HTR-8/SVneo (cell line): Measurements from ENCODE around the gene ZNF536.

ENCODE experiments used
- DNase-seq: peaks from one replicate; pipeline ENCODE4 v3.0.0; 2011; ENCODE audit warnings: low spot score, mixed read lengths; ENCODE audit not compliant: insufficient read length
- FAIRE-seq: peaks from 2 replicates; lab custom pipeline; 2011; peaks lifted over from hg19 to GRCh38; lab: Jason Lieb, UNC

ZNF536 gene

DNA sequence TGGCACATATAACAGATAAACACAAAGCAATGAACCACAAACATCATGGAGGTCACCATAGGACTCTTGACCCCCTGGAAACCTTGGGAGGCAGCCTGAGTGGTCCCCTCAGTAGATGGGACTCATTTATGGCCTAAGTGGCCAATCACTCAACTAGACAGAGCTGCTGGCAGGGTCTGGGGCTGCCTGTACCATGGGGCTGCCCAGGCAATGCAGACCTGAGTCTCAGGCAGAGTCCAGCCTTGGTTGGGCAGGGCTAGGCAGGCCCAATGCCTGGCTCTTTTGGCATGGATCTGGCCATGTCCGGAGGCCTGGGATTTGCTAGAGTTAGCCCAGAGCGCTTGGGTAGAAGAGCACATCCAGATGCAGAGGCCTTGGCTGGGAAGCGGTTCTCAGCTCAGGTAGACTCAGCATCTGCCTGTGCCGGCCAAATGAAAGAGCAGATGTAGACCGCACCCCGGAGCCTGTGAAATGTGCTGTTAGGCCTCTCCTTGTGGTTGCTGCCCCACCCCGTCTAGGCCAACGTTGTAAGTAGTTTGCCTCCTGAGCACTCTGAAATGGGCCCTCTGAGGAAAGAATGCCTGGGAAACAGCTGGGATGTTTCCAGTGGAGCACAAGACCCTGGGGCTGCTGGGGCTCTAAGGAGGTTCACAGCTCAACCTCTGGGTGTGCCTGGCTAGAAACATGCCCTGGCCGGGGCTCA, 171.2 kb downstream of the ZNF536 start:
- DNase-seq, result no peak
- no peak for FAIRE-seq

DNA sequence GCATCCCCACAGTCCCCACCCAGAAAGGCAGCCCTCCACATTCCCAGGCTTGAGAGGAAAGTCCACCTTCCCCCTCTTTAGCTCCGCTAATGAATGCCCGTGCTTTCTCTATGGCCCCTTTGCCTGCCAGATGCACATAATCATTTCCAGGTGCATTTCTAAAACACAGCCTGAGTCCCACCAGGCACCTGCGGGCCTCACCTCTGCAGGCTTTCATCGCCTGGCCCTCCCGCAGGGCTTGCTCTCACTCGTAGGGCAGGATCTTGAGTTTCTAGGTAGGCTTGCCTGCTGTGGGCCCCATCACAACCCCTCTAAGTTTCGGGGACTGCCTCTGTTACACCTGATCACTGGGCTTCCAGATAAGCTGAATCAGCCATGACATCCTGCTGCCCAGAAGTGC, 173.6 kb downstream of the ZNF536 start:
- DNase-seq (no peak), FAIRE-seq (no peak)

DNA sequence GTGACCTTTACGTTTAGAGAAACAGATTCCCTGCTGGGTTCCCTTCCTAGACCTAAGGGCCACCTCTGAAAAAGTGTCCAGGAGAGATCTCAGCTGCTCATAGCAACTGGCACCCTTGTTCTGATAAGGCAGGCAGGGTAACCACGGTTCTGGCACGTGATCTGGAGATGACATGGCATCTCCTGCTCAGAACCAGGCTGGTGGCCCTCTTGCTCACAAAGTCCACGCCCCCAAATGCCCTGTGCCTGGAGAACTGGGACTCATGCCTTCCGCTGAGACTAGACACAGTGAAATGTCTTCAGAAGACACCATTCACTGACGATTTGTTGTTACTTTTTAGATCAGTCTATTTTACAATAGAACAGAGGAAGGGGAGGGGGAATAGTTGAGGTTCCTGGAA, 174.1 kb downstream of the ZNF536 start:
- FAIRE-seq, result no peak
- no peak for DNase-seq

DNA sequence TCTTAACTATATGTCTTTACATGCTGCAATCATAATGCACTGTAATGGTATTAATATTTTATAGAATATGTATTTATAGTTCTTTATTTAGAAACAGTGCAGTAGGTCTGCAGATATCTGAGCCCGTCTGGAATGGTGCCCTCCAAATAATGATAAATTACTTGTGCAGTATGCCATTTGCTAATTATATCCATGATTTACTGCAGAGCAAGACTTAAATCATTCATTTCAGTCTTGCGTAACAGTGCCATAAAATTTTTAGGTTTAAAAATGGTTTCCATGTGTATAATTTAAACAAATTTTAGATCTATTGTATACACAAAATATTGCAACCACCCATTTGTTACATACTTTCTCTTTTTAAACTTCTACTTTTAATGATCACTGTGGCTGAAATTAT, 175.1 kb downstream of the ZNF536 start:
- DNase-seq (no peak), FAIRE-seq (no peak)

DNA sequence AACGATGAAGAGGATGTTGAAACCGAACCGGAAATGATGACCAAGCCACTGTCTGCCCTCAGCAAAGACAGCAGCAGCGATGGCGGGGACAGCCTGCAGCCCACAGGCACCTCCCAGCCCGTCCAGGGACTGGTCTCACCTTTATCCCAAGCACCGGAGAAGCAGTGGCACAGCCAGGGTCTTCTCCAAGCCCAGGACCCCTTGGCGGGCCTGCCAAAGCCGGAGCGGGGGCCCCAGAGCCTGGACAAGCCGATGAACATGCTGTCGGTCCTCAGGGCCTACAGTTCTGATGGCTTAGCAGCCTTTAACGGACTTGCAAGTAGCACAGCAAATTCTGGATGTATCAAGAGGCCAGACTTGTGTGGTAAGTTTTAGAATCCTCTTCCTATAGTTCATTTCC, 177.0 kb downstream of the ZNF536 start:
- DNase-seq, result no peak
- no peak for FAIRE-seq

DNA sequence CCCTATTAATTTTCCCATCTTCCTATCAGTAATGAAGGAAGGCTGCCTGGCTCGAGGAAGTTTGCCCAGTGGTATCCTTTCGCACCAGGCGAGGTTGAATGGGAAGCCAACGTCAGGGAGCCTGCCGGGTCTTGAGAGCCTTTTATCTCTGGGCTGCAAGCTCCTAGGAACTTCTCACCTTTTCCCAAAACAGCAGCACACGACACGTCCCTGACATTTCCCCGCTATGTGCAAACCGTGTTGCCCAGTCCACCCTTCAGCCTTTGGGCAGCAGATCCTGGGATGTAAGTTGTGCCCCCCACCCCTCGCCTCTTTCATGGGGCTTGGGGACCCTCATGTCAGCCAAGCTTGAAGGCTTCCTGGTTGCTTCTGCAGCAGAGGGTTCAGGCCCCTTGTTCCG, 179.1 kb downstream of the ZNF536 start:
- no peak for FAIRE-seq
- no peak for DNase-seq

DNA sequence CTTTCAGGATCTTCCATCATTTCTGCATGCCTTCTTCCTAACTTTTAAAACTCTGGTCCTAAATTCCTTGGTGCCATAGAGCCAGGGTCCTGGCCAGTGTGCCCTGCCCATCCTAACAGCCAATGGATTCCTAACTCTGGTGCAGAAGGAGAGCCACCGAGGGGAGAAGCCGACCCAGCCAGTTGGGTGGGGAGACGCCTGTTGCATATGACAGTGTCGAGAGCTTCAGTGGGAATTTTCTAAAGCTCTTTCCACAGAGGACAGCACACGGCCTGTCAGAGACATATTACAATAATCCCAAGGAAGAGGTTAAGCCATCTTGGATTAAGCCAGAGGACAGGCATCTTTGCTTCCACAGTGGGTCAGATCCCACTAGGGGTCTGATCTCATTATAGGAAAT, 180.4 kb downstream of the ZNF536 start:
- DNase-seq, result no peak
- no peak for FAIRE-seq

DNA sequence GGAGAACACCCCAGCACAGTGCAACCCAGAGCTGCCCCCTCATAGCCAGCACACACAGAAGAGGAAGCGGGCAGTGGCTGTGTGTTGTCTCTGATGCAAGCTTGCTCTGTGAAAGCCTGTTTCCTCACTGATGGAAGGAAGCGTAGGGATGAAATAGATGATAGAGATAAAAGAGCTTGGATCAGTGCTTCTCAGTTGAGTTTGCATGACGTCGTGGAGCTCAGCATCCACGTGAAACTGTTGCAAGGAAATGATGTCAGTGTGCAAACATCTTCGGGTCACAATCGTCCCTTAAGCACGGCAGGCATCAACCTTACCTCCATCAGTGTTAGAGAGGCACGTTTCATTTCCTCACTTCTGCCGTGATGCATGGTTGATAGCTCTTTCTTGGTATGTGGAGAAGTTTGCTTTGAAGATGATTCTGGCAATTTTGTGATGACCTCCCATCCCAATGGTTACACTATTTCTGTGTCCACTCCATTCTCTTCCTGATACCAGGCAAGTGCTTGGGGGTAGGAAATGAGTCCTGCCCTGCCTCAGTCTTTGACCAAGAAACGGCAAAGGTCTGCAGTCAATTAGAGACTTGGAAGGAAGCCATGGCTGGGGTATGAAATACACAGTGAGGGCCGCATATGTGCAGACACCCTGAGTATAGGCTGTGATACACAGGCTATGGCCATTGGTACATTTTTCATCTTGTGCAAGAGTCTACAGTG, 183.0 kb downstream of the ZNF536 start:
- no peak for FAIRE-seq
- no peak for DNase-seq

DNA sequence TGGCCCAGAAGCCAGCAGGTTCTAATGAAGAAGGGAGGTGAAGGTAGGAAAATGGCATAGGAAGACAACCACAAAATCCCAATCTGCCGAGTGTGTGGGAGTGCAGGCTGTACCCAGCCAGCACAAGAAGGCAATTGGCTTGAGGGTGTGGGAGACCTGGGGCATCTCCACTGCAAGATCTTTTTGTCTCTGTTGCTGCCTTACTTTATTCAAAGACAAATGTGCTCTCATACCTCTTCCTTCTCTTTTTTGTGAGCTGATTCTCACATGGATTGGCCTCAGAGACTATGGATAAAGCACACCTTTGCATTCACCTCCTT, 183.6 kb downstream of the ZNF536 start:
- FAIRE-seq (no peak), DNase-seq (no peak)

DNA sequence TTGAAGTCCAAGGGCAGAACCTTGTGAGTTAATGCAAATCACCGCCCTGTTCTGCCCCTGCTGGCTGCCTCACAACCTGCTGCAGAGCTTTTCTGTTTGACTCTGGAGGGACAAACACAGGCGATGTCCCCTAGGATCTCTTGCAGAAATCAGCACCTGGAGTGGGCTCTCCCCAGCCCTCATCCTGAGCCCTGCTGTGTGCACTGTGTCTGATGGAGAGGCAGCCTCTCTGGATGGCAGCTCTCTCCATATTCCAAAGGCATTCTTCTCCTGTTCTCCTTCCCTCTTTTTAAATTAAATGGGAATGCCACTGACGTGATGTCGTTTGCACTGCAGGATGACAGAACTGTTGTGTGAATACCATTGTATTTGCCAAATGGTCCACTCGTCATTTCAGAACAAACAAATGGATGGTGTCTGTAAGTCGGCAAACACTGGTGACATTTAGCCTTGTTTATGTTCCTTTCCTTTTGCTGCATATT, 184.1 kb downstream of the ZNF536 start:
- FAIRE-seq (no peak), DNase-seq (no peak)

DNA sequence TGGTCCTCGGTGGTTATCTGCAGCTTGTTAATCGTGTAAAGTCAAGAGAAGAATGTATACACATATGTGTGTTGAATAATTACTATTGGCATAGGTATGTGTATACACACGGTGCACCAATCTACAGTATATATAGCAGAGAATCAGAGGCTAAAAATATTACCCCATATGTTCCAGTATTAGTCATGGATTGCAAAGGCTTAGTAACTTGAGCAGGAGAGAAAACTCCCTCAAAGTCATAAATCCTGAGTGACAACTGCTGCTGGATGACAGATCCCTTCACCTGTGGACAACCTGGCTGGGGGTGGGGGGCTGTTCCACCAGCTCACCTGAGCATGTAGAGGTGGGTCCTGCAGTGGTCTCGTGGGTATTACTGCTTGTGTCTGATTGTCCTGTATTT, 185.0 kb downstream of the ZNF536 start:
- FAIRE-seq (no peak), DNase-seq (no peak)

DNA sequence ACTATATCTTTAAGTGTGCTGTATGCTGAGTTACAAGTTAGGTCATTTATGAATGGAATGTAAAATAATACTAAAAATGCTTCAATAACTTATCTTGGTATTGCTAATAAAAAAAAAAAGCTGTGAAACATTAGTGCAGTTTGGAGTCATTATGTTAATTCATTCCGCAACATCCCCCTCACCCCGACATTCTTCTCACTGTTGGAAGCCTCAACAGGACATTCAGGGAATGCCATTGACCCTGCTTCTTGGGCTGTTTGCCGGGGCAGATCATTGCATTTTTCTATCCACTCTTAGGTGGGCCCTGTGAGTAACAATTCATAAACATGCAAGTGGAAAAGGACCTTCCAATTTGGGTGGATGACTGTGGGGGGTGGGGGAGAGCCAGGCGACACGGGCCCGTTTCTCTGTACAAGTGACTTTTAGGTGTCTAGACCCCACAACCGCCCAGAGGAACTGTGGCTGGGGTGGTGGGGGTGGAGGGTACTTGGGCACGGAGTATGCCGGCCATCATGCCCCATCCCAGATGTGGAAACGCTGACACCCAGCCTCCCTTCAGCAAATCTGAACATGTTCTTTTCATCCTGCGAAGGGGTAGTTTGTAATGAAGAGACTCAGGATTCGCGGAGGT, 185.9 kb downstream of the ZNF536 start:
- FAIRE-seq, result no peak
- DNase-seq, result no peak

DNA sequence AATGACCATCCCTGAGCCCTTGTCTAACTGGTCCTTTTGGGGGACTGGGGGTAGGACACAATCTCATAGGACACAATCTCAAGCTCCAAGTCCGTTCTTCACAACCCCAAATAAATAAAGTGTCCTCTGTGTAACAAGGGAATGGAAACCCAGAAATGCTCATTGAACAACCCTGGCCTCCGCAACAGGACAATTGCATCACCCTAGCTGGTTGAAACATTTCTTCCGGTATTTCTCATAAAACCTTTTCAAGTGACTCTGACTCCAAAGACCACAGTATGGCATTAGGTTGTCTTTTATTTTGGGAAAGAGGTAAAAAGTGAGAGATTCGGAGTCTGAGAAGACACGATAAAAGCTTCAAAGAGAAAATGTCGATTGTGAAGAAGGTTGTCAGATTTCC, 186.6 kb downstream of the ZNF536 start:
- FAIRE-seq (no peak), DNase-seq (no peak)

DNA sequence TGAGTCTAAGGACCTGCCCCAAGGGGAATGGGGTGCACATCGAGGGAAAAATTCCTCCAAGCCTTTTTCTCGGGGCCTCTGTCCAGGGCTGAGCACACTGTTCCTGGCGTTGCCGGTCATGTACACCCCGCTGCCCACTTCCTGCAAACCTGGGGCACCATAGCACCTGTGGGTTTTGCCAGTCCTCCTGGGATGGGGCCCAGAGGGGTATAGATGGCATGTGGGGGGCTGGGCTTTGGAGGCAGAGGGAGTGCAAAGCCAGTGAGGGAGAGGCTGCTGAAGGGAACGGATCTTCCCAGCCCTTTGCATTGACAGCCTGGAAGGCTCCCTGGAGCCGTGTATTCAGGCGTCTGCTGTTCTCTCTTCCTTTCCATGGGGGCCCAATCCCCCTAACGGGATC, 187.3 kb downstream of the ZNF536 start:
- DNase-seq, result no peak
- FAIRE-seq, result no peak

DNA sequence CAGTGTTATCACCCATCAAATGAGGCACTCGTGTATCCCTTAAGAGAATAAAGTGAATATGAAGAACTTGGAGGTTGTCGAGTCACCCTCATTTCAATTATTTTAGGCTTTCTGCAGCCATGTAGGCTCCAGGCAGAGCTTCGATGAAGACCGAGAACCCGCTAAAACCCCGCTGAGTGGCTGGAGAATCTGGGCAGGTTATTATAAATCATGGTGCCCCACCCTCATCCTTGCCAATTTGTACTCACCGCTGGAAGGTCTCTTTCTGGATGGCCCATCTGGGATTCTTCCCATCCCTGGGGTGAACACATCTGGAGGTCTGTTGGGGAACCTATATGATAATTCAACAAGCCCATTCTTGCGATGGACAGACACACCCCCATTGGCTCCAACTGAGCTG, 190.8 kb downstream of the ZNF536 start:
- DNase-seq (no peak), FAIRE-seq (no peak)

DNA sequence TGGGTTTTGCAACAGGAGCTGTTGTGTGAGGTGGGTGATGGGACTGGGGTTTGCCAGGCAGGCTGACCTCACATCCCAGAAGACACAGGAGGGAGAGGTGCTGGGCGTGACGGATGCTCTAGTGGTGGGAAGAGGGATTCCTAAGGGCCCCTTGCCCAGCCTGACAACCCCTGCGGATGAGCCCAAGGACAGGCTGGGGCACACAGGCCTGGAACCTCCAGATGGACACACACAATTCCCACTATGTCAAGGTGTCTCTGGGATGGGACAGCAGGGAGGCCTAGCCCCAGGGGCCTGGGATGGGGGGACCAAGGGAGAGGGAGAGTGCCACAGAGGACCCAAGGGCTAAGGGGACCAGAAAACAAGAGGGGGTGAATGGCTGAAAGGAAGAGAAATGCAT, 191.5 kb downstream of the ZNF536 start:
- DNase-seq (no peak), FAIRE-seq (no peak)

DNA sequence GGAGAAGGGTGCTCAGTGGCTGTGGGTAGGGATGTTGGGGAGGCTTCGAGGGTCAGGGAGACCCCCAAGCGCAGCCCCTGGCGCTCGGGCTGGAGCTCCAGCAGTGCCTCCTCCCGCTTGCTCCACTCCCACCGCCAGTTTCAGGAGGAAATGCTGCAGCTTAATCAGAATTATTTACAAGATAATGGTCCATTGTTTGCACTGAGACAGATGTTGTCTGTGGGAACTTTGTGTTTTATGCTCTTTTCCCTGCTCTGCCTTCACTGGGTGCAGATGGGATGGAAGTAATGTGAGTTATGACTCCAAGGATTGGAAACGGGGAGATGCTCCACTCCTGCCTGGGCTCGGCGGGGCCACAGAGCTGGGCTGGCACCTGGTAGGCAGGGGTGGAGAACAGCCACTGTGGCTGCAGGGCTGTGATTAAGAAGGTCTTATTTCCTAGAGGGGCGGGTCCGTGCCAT, 192.4 kb downstream of the ZNF536 start:
- DNase-seq (no peak), FAIRE-seq (no peak)

DNA sequence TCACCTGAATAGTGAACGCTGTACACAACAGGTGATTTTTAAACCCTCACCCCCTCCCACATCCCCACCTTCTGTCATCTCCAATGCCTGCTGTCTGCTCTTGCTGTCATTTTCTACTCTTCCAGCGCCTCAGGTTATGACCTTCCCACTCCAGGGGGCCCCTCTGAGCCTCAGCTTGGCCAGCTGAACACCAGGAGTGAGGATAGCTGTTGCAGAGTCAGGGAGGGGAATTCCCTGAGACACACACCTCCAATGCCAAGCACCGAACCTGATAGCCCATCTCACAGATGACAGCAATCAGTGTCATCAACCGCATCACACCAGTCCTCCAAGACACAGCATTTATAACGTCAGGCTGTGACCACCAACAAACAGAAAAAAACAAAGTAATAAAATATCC, 193.5 kb downstream of the ZNF536 start:
- no peak for FAIRE-seq
- no peak for DNase-seq

DNA sequence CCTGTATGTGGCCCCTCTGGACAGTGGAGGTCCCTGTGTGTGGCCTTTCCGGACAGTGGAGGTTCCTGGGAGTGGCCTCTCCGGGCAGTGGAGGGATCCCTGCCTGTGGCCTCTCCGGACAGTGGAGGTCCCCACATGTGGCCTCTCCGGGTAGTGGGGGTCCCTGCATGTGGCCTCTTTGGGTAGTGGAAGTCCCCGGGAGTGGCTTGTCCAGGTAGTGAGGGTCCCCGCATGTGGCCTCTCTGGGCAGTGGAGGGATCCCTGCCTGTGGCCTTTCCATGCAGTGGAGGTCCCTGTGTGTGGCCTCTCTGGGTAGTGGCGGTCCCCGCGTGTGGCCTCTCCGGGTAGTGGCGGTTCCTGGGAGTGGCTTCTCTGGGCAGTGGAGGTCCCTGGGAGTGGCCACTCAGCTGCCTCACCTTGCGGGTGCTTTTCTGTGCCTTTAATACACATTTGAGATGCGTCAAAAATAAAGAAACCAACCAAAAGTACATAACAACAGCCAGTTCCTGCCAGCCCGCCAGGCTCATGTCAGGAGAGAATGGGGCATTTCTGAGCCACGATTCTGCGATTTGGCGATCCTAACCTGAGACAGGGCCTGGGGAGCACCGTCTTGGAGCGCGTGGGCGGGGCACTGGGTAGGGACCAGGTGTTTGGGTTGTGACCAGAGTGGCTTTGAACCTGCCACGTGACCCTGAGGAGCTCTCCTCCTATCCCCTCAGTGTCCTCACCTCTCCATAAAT, 194.7 kb downstream of the ZNF536 start:
- no peak for FAIRE-seq
- DNase-seq, result no peak

DNA sequence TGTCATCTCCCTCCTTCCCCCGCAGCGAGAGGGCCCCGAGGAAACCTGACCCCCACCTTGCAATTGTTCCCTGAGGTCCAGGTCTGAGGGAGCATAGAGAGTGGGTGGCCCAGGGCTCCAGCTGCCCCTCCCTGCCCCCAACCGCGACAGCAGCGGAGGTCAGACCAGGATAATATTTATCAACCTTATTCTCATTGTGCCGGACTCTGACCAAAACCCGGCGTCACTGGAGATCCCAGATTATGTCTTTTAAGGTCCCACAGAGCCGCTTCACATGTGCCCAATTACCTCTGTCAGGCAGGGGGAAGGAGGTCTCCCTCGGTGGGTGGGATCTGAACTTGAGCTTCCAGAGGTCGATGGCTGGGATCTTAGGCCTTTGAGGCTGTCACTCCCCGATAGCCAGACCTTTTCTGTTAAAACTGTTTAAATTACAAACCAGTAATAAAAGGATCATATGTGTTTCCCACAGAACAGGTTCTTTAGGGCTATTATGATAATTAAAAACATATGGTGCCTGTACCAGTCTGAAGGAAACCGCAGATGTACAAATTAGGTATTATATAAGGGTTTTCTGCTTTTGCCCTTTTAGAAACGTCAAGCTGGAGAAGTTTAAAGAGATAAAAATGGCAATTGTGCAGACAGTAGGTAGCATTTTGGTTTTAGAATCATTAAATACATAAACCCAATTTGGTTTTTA, 195.5 kb downstream of the ZNF536 start:
- no peak for FAIRE-seq
- no peak for DNase-seq
